Measurements from ENCODE around the gene PRR36. TPM values are rescaled to one million over a fixed set of nuclear protein-coding genes. Genes with fewer than 3 reads are reported as not detected.

PRR36 gene
- total RNA-seq, 1 experiment from 2014 or later: 0.26 TPM

- Mint-ChIP-seq H3K4me3 (ENCODE audit: unreplicated experiment) (no peak overlapping the region), H3K4me1 (ENCODE audit: insufficient read depth, unreplicated experiment) (peaks cover 6% of the 10 kb centered on the region), H3K36me3 (ENCODE audit: insufficient read depth, unreplicated experiment) (peaks cover 8% of the 10 kb centered on the region), H3K27me3 (ENCODE audit: insufficient read depth, unreplicated experiment) (no peaks in the 10 kb centered on the region), H3K9me3 (ENCODE audit: unreplicated experiment) (no peaks in the 10 kb centered on the region), H3K27ac (ENCODE audit: low read depth, unreplicated experiment) (no peak overlapping the region)
- CTCF ChIA-PET: interaction anchor here (2.4 kb wide), 1 partner anchor 9 kb away, joined by 10 read pairs; no protein-coding TSS in a partner anchor
- no peak for TF ChIP-seq CTCF (IDR thresholded peaks at IDR 0.05; ENCODE audit: unreplicated experiment)
- no peak for DNase-seq (ENCODE audit: unreplicated experiment)
- intact Hi-C loops (cut with micrococcal nuclease): no loop called here
- POLR2A ChIA-PET: no interaction called here
- BruUV-seq (replicated peaks): no TSS peak
These were observed 11.7 kb downstream of the PRR36 start for GRCh38 chr19:7862413-7862951.

- H3K27ac Mint-ChIP-seq (ENCODE audit: low read depth, unreplicated experiment): no peak overlapping the region
- ChIA-PET CTCF (interaction anchor here (1.4 to 2.4 kb wide), 2 partner anchors 7 to 9 kb away, joined by 5 to 10 read pairs; no protein-coding TSS in a partner anchor), POLR2A (interaction anchor here (0.6 kb wide), 2 partner anchors 39 to 1324 kb away, joined by 3 read pairs; no protein-coding TSS in a partner anchor)
- intact Hi-C loops (cut with micrococcal nuclease): no loop called here
- H3K27me3 Mint-ChIP-seq (ENCODE audit: insufficient read depth, unreplicated experiment): no peaks in the 10 kb centered on the region
- no peak overlapping the region for H3K4me3 Mint-ChIP-seq (ENCODE audit: unreplicated experiment)
- H3K36me3 Mint-ChIP-seq (ENCODE audit: insufficient read depth, unreplicated experiment): peaks cover 8% of the 10 kb centered on the region
- no peaks in the 10 kb centered on the region for H3K9me3 Mint-ChIP-seq (ENCODE audit: unreplicated experiment)
- peaks cover 6% of the 10 kb centered on the region for H3K4me1 Mint-ChIP-seq (ENCODE audit: insufficient read depth, unreplicated experiment)
- no peak for TF ChIP-seq CTCF (IDR thresholded peaks at IDR 0.05; ENCODE audit: unreplicated experiment)
- no TSS peak for BruUV-seq (replicated peaks)
- DNase-seq (ENCODE audit: unreplicated experiment): no peak
These were observed 12.4 kb downstream of the PRR36 start for GRCh38 chr19:7861619-7862412.

- no peak overlapping the region for H3K4me3 Mint-ChIP-seq (ENCODE audit: unreplicated experiment)
- H3K4me1 Mint-ChIP-seq (ENCODE audit: insufficient read depth, unreplicated experiment): peaks cover 6% of the 10 kb centered on the region
- peaks cover 8% of the 10 kb centered on the region for H3K36me3 Mint-ChIP-seq (ENCODE audit: insufficient read depth, unreplicated experiment)
- no peaks in the 10 kb centered on the region for H3K27me3 Mint-ChIP-seq (ENCODE audit: insufficient read depth, unreplicated experiment)
- ChIA-PET POLR2A (interaction anchor here (0.6 kb wide), 1 partner anchor 40 kb away, joined by 3 read pairs; no protein-coding TSS in a partner anchor), CTCF (interaction anchor here (0.6 to 2.4 kb wide), 4 partner anchors 8 to 494 kb away, joined by 3 to 10 read pairs (median 4); partner anchors contain the start of gene TIMM44)
- intact Hi-C loops (cut with micrococcal nuclease): no loop called here
- H3K27ac Mint-ChIP-seq (ENCODE audit: low read depth, unreplicated experiment): no peak overlapping the region
- no peak for TF ChIP-seq CTCF (IDR thresholded peaks at IDR 0.05; ENCODE audit: unreplicated experiment)
- no peak for DNase-seq (ENCODE audit: unreplicated experiment)
- H3K9me3 Mint-ChIP-seq (ENCODE audit: unreplicated experiment): no peaks in the 10 kb centered on the region
- BruUV-seq (replicated peaks): no TSS peak
These were observed 13.2 kb downstream of the PRR36 start for GRCh38 chr19:7860714-7861618.
